T-helper 17 cell (primary cell): Measurements from ENCODE around the gene TMEM63C. TPM values are rescaled to one million over a fixed set of nuclear protein-coding genes. Genes with fewer than 3 reads are reported as not detected.

Source experiments
- ATAC-seq: fragments of 150-1000 bp; cut with Tn5 transposase; 2 replicates; pipeline ENCODE4 v1.10.0; 2021; ENCODE audit warnings: mild to moderate bottlenecking, moderate library complexity
- DNase-seq, 3 donors: peaks; one replicate each; pipeline versions ENCODE4 v3.0.0 to v3.0.0-alpha.2; 2020 to 2021
- H3K9me3 ChIP-seq: one replicate; pipeline ENCODE4 v1.7.0; 2013; ENCODE audit warnings: low read length, mild to moderate bottlenecking; ENCODE audit not compliant: control insufficient read depth, poor library complexity, severe bottlenecking
- H3K27ac Mint-ChIP-seq: one replicate; pipeline ENCODE4 v1.8.0; 2022; ENCODE audit warnings: mild to moderate bottlenecking, moderate library complexity, mixed read lengths
- H3K27me3 Mint-ChIP-seq: one replicate; pipeline ENCODE4 v1.8.0; 2022; ENCODE audit warnings: mixed read lengths
- H3K36me3 Mint-ChIP-seq: one replicate; pipeline ENCODE4 v1.8.0; 2022; ENCODE audit warnings: low read depth, mixed read lengths
- H3K4me1 Mint-ChIP-seq: one replicate; pipeline ENCODE4 v1.8.0; 2022; ENCODE audit warnings: mild to moderate bottlenecking, mixed read lengths
- H3K4me3 Mint-ChIP-seq: one replicate; pipeline ENCODE4 v1.8.0; 2022; ENCODE audit warnings: mild to moderate bottlenecking, moderate library complexity, mixed read lengths
- total RNA-seq, 4 donors: library from RNA in 2 of 4; stranded (reverse) in 2 of 4; gene quantifications; one replicate each; pipeline ENCODE4 v1.2.3 and lab custom pipeline; 2022 to 2026

The TMEM63C gene
- total RNA-seq, 2 donors from 2014 or later = 0.65 to 1.1 TPM

DNA sequence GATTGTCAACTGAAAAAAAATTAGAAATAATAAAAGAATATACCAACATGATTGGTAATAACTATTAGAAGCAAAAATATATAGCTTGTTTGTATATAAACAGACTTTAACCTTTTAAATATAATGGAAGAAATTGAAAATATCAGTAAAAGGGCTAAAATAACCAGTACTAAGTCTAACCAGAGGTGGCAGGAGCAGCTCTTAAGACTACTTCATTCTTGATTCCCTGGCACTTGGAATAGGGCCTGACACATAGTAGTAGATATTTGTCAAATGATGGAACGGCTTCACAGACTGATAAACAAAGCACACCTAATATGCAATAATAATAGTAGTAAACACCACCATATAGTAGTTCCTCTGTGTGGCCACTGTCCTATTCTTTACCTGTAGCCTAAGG is 9.4 kb downstream of the TMEM63C start:
- no peak for DNase-seq
- Mint-ChIP-seq H3K36me3 (peaks cover 2% of the 10 kb centered on the region), H3K4me3 (no peak overlapping the region), H3K4me1 (no peaks in the 10 kb centered on the region), H3K27me3 (peaks cover 29% of the 10 kb centered on the region), H3K27ac (no peak overlapping the region)
- H3K9me3 ChIP-seq = no peaks in the 10 kb centered on the region
- no peak for ATAC-seq

DNA sequence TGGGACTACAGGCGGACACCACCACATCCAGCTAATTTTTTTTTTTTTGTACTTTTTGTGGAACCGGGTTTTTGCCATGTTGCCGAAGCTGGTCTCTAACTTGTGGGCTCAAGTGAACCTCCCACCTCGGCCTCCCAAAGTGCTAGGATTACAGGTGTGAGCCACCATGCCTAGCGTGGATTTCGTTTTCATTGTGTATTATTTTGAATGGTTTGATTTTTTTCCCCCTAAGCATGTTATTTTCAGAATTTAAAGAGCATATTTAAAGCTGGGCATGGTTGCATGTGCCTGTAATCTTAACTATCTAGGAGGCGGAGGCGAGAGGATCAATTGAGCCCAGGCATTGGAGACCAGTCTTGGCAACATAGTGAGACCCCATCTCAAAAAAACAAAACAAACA is 13.1 kb downstream of the TMEM63C start:
- H3K27ac Mint-ChIP-seq = no peak overlapping the region
- DNase-seq (no peak), ATAC-seq (no peak)
- H3K9me3 ChIP-seq = no peaks in the 10 kb centered on the region
- H3K4me1 Mint-ChIP-seq = no peaks in the 10 kb centered on the region
- H3K4me3 Mint-ChIP-seq = no peak overlapping the region
- H3K27me3 Mint-ChIP-seq = peaks cover 26% of the 10 kb centered on the region
- H3K36me3 Mint-ChIP-seq = no peaks in the 10 kb centered on the region

DNA sequence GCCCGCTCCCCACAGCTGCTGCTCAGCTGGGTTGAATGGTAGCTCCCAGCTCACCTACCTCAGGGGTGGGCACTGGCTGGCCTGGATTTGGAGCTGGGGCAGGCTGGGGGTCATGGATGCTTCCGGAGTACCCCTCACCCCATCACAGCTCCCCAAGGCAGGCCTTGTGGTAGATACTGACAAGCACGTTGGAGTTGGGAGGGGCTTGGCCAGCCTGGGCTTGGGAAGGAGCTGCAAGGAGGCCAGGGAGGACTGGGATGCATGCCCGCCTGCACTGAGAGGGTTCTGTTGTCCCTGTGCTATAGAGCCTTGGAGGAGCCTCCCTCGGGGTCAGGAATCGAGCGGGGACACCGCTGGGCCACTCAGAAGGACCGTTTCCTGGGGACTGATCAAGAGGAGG is 14.2 kb downstream of the TMEM63C start:
- H3K4me1 Mint-ChIP-seq = no peaks in the 10 kb centered on the region
- peaks cover 34% of the 10 kb centered on the region for H3K27me3 Mint-ChIP-seq

DNA sequence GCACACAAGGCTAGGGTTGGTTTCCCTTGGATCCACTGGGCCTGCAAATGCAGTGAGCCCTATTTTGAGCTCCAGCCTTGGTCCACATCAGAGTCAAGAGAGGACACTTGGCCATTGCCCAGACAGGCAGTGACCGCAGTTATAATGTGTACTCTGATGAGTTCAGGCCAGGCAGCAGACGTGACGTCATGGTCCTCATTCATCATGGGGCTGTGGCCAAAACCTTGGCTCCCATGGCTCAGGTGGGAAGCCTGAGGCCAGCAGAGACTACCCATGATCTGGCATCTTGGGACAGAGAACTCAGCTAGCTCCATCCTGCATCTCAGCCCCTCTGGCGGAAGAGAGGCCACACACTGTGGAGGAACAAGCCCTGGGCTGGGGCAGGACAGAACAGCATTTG is 16.4 kb downstream of the TMEM63C start:
- H3K27me3 Mint-ChIP-seq = peaks cover 40% of the 10 kb centered on the region
- no peaks in the 10 kb centered on the region for H3K4me1 Mint-ChIP-seq
- H3K36me3 Mint-ChIP-seq = no peaks in the 10 kb centered on the region
- no peak overlapping the region for H3K27ac Mint-ChIP-seq
- ATAC-seq = no peak
- no peak for DNase-seq
- H3K4me3 Mint-ChIP-seq = no peak overlapping the region
- H3K9me3 ChIP-seq = no peaks in the 10 kb centered on the region

More for the DNA sequence above, 14.2 kb downstream of the TMEM63C start:
- ATAC-seq (no peak), DNase-seq (no peak)
- Mint-ChIP-seq H3K27ac (no peak overlapping the region), H3K4me3 (no peak overlapping the region), H3K36me3 (no peaks in the 10 kb centered on the region)
- H3K9me3 ChIP-seq = no peaks in the 10 kb centered on the region

DNA sequence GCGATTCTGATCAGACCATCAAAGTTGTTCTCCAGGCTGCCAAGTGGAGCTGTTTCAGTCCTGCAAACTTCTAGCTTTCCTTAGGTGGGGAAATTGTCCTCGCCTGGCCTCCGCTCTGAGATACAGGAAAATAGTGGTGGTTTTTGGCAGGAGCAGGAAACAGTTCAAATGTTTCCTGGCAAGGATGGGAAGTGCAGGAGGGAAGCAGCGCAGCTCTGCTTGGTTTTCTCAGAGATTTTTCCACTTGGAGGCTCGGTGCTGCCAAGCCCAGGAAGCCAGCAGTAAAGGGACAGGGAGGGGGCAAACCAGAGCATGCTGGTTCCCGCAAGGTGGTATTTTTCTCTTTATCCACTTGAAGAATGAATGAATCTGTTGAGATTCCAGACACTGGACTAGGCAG is 17.0 kb downstream of the TMEM63C start:
- ATAC-seq (no peak), DNase-seq (no peak)
- H3K27ac Mint-ChIP-seq = no peak overlapping the region
- H3K4me1 Mint-ChIP-seq = peaks cover 2% of the 10 kb centered on the region
- H3K9me3 ChIP-seq = no peaks in the 10 kb centered on the region
- peaks cover 42% of the 10 kb centered on the region for H3K27me3 Mint-ChIP-seq
- H3K4me3 Mint-ChIP-seq = no peak overlapping the region
- H3K36me3 Mint-ChIP-seq = no peaks in the 10 kb centered on the region

DNA sequence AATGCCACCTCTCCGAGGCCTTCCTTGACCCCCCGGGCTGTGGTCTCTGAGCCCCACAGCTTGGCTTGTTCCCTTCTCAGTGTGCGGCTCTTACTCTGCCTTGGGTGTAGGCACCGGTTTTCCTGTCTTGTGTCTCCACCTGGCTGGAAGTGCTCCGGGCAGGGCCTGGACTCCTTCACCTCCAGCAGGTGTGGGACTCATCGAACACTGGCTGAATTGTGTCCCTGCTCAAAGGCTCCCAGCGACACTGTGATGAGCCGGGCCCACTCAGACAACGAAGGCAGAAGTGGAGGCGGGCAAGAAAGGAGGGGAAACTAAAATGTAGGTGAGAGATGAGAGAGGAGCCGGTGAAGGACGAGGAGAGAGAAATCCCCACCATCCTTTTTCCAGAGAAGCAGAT is 18.0 kb downstream of the TMEM63C start:
- peaks cover 49% of the 10 kb centered on the region for H3K27me3 Mint-ChIP-seq
- peaks cover 2% of the 10 kb centered on the region for H3K4me1 Mint-ChIP-seq
- no peak overlapping the region for H3K4me3 Mint-ChIP-seq
- ATAC-seq (no peak), DNase-seq (no peak)
- peak overlapping the region; percentile 8 for H3K27ac Mint-ChIP-seq
- H3K9me3 ChIP-seq = no peaks in the 10 kb centered on the region
- H3K36me3 Mint-ChIP-seq = no peaks in the 10 kb centered on the region

DNA sequence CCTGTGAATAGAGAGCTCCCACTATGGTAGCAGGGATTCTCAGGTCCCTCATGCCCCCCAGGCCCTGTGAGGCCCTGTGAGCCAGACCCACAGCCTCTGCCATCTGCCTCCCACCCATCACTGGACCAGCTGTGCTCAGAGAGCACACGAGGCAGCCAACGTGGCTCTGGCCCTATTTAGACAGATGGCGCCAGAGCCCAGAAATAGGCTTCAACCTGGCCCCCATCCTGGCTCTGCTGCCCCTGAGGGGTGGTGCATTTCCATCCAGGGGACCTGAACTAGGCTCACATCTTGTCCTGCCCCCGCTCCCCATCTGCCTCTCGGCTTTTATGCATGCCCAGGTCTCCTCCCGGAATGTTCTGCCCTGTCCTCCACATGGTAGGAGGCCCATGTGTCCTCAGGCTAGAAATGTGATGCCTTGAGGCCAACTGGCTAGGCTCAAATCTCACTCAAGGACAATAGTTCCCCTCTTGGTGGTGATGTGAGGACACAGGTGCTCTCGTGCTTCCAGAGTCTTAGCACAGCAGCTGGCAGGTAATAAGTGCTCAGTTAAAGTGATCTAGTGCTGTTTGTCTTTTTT is 18.9 kb downstream of the TMEM63C start:
- Mint-ChIP-seq H3K36me3 (no peaks in the 10 kb centered on the region), H3K27ac (peak overlapping the region; percentile 8), H3K27me3 (peaks cover 51% of the 10 kb centered on the region), H3K4me3 (no peak overlapping the region), H3K4me1 (peaks cover 2% of the 10 kb centered on the region)
- DNase-seq = no peak
- no peaks in the 10 kb centered on the region for H3K9me3 ChIP-seq
- ATAC-seq = no peak

DNA sequence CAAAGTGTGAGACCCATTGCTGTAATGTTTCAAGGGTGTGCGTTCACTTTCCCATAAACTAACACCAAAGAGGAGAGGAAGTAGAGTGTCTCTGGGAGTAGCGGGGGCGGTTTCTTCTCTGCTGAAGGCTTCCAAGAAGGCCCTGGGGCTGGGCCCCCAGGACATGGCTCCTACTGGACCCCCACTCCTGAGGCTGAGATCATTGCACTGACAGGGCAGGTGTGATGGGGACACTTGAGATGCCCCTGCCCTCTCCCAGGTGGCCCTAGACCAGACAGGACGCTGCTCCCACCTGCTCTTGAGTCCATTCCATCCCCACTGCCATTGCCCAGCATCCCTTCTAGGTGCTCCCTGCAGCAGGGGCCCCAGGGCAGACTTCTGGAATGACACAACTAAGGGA is 20.1 kb downstream of the TMEM63C start:
- no peak overlapping the region for H3K27ac Mint-ChIP-seq
- H3K27me3 Mint-ChIP-seq = peaks cover 51% of the 10 kb centered on the region
- no peak for DNase-seq
- H3K4me3 Mint-ChIP-seq = no peak overlapping the region
- H3K36me3 Mint-ChIP-seq = no peaks in the 10 kb centered on the region
- H3K9me3 ChIP-seq = no peaks in the 10 kb centered on the region
- ATAC-seq = no peak
- H3K4me1 Mint-ChIP-seq = peaks cover 2% of the 10 kb centered on the region

DNA sequence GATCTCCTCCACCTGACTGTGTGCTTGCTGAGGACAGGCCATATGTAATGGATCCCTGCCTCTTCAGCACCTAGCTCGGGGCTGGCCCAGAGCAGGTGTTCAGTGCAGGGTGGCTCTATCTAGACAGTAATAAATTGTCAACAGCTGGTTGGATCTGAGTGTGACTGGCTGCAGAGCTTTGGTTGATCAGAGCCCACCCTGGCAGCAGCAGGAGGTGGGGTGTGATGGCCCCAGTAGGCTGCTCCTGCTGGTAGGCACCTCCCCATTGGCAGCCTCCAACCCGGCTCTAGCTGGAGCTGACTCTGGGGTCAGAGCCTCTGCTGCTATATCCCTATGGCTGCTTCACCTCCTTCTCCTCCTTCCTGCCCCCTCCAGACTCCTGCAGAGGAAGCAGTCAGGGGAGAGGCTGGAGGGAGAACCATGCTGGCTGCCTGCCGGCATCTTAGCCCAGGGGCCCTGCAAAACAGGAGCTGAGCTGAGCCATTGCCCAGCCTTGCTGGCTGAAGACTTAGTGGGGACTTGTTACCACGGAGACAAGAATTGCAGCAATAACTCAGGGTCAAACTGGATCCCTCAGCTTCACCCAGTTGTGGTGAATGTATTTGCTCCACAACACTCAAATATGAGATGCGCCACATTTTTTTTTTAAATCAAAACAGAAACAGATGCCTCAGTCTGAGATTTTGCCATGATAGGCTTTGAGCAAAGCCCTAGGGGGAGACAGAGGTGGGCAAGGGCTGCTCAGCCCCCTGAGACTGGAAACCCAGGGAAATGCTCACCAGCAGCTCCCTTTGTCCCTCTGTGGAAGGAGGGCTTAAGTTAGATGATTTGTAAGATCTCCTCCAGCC is 22.2 kb downstream of the TMEM63C start:
- ATAC-seq = no peak
- DNase-seq = no peak
- Mint-ChIP-seq H3K27me3 (peaks cover 45% of the 10 kb centered on the region), H3K36me3 (no peaks in the 10 kb centered on the region), H3K4me3 (no peak overlapping the region), H3K4me1 (peaks cover 2% of the 10 kb centered on the region), H3K27ac (no peak overlapping the region)
- H3K9me3 ChIP-seq = no peaks in the 10 kb centered on the region

DNA sequence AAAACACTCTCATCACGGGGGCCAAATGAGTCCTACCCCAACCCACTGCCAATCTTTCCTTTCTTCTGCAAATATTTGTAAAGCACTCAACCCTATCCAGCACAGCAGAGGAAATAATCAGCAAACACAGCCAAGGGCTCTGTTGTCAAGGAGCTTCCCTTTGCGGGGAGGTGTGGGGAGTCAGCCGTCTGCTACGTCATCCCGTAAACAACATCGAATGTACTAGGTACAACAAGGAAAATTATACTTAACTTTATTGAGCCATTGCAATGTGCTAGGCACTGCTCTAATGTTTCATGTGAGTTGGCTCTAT is 22.8 kb downstream of the TMEM63C start:
- H3K27me3 Mint-ChIP-seq = peaks cover 40% of the 10 kb centered on the region
- no peaks in the 10 kb centered on the region for H3K36me3 Mint-ChIP-seq
- DNase-seq (no peak), ATAC-seq (no peak)
- H3K4me1 Mint-ChIP-seq = peaks cover 2% of the 10 kb centered on the region
- no peak overlapping the region for H3K27ac Mint-ChIP-seq
- no peaks in the 10 kb centered on the region for H3K9me3 ChIP-seq
- no peak overlapping the region for H3K4me3 Mint-ChIP-seq

DNA sequence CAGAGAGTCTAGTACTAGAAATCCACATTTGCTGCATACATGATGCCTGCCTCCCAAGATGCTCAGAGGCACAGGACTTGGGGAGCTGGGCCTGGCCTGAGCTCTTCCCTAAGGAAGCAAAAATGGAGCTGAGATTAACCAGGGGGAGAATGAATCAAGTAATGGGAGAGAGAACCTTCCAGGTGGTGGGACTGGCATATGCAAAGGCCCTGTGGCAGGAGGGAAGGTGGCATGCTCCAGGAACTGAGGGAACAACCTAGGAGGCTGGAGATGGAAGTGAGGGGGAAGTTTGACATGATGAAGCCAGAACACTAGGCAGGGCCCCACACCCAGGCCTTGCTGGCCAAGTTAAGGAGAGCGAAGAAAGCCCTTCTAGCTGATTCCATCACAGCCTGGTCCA is 23.3 kb downstream of the TMEM63C start:
- H3K27me3 Mint-ChIP-seq = peaks cover 35% of the 10 kb centered on the region
- H3K9me3 ChIP-seq = no peaks in the 10 kb centered on the region
- no peak for DNase-seq
- no peak overlapping the region for H3K4me3 Mint-ChIP-seq
- H3K27ac Mint-ChIP-seq = no peak overlapping the region
- peaks cover 2% of the 10 kb centered on the region for H3K4me1 Mint-ChIP-seq
- no peaks in the 10 kb centered on the region for H3K36me3 Mint-ChIP-seq
- no peak for ATAC-seq

DNA sequence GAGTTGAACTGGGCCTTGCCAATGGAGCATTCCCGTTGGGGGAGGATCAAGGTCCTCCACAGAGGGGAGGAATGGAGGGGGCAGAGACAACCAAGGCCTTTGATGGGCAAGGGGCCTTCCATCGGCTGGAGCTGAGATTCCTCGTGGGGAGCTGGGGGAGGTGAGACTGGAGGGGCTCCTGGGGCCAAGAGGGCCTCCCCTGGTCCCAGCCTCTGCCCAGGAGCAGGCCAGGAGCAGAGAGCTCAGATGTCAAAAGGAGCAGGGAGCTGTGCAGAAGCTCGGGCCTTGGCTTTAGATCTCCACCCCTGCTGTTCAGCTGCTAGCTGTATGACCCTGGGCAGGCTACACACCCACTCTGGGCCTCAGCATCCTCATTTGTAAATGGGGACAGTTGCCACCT is 24.0 kb downstream of the TMEM63C start:
- Mint-ChIP-seq H3K27ac (no peak overlapping the region), H3K36me3 (no peaks in the 10 kb centered on the region), H3K4me1 (peaks cover 2% of the 10 kb centered on the region), H3K27me3 (peaks cover 30% of the 10 kb centered on the region), H3K4me3 (no peak overlapping the region)
- no peaks in the 10 kb centered on the region for H3K9me3 ChIP-seq
- DNase-seq (no peak), ATAC-seq (no peak)

DNA sequence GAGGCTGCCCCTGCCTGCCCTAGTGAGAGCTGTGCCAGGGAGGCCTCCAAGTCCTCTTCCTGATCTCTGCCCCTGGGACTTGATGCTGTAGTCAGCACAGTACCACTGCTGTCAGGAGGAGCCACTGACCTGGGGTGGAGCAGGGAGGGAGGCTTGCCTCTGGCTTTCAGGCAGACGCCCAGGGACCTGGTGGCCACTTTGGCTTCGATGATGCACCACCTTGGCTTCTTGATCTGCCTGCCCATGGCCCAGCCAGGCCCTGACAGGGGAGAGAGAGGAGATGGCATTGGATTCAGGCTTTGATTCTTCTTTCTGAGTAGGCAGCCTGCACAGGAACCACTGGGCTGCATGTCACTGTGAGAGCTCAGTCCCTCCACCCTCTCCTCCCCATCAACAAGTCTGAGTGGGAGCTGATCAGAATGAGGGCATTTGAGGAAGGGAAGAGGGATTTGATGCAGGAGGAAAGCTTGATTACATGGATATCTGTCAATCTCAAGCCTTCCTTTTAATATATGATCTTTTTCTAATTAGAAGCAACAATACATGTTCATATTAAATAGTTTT is 24.7 kb downstream of the TMEM63C start:
- Mint-ChIP-seq H3K27me3 (peaks cover 22% of the 10 kb centered on the region), H3K4me1 (peaks cover 2% of the 10 kb centered on the region), H3K4me3 (no peak overlapping the region), H3K27ac (no peak overlapping the region), H3K36me3 (no peaks in the 10 kb centered on the region)
- H3K9me3 ChIP-seq = no peaks in the 10 kb centered on the region
- ATAC-seq (no peak), DNase-seq (no peak)
